HG03558 (cell line): ENCODE measurements around the gene ADAMTSL2.

Source experiments
- ATAC-seq: cut with Tn5 transposase; IDR thresholded peaks from one replicate; pipeline ENCODE4 v1.9.1; 2021; ENCODE audit warnings: moderate number of reproducible peaks; ENCODE audit not compliant: unreplicated experiment; ENCODE audit errors: extremely low read depth

The ADAMTSL2 gene

GRCh38 chr9:133581513-133582343, 47.2 kb downstream of the ADAMTSL2 start:
- no peak for ATAC-seq

- ATAC-seq, result no peak
Measured at GRCh38 chr9:133582501-133583045, 48.1 kb downstream of the ADAMTSL2 start.

GRCh38 chr9:133583111-133583510, 48.6 kb downstream of the ADAMTSL2 start:
- no peak for ATAC-seq

- ATAC-seq, result no peak
Measured at GRCh38 chr9:133583586-133583985, 49.1 kb downstream of the ADAMTSL2 start.

GRCh38 chr9:133584167-133584558, 49.7 kb downstream of the ADAMTSL2 start:
- no peak for ATAC-seq

- ATAC-seq, result no peak
Measured at GRCh38 chr9:133584559-133585476, 50.3 kb downstream of the ADAMTSL2 start.

GRCh38 chr9:133585481-133586351, 51.2 kb downstream of the ADAMTSL2 start:
- no peak for ATAC-seq

GRCh38 chr9:133587051-133587450, 52.5 kb downstream of the ADAMTSL2 start:
- ATAC-seq, result no peak

- ATAC-seq, result no peak
Measured at GRCh38 chr9:133587466-133587865, 53.0 kb downstream of the ADAMTSL2 start.

GRCh38 chr9:133589454-133590227, 55.1 kb downstream of the ADAMTSL2 start:
- no peak for ATAC-seq

GRCh38 chr9:133590231-133590855, 55.8 kb downstream of the ADAMTSL2 start:
- ATAC-seq, result no peak

- ATAC-seq, result no peak
Measured at GRCh38 chr9:133591116-133591910, 56.8 kb downstream of the ADAMTSL2 start.

- ATAC-seq, result no peak
Measured at GRCh38 chr9:133591985-133592384, 57.5 kb downstream of the ADAMTSL2 start.

GRCh38 chr9:133592731-133593409, 58.4 kb downstream of the ADAMTSL2 start:
- no peak for ATAC-seq

GRCh38 chr9:133593587-133594253, 59.2 kb downstream of the ADAMTSL2 start:
- no peak for ATAC-seq

- ATAC-seq, result no peak
Measured at GRCh38 chr9:133594310-133594709, 59.8 kb downstream of the ADAMTSL2 start.

- ATAC-seq, result no peak
Measured at GRCh38 chr9:133595910-133596309, 61.4 kb downstream of the ADAMTSL2 start.
